Measurements from ENCODE around the gene VWA1.

- no peak for TF ChIP-seq CTCF (IDR thresholded peaks at IDR 0.05)
- TF ChIP-seq POLR2A (IDR thresholded peaks at IDR 0.05): no peak
These were observed 13.7 kb downstream of the VWA1 start, which contains the start of gene ATAD3C for GRCh38 chr1:1449099-1449739.
